Activated CD8-positive, alpha-beta memory T cell treated with anti-CD3 and anti-CD28 coated beads, Interleukin-2, amount 50 U/mL, for 4 hours (primary cell): ENCODE data around the gene NDST4.

ENCODE experiments used
- DNase-seq: peaks from one replicate; pipeline ENCODE4 v3.0.0-alpha.2; 2020

The NDST4 gene

GRCh38 chr4:115113506-115114106, at the start of gene NDST4:
Gene NDST4, minus strand, starts transcription at chr4:115113620. Its CDS starts 36,584 bp downstream, at chr4:115077036.
- DNase-seq = no peak

- DNase-seq = no peak
Measured at GRCh38 chr4:115159141-115159540, 45.7 kb upstream of the NDST4 start.

GRCh38 chr4:115158296-115158695, 44.9 kb upstream of the NDST4 start:
- no peak for DNase-seq

- DNase-seq = no peak
Measured at GRCh38 chr4:115154826-115155225, 41.4 kb upstream of the NDST4 start.

DNA sequence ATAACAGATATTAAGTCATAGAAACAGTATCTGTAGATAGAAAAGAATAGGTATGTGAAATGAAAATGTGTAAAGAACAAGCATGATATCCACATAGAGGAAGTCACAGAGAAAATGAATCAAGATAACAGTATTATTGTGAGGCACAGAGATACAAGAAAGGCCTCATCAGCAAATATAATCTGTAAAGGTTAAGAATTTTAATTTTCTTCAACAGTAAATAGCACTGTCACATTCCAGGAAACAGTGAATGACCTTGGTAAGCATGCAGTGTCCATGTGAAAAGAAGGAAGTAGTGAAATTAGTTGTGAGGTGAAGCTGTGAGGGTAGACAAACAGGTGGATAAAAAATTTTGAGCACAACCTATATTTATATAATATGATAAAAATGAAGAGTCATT, 39.5 kb upstream of the NDST4 start:
- DNase-seq = no peak

DNA sequence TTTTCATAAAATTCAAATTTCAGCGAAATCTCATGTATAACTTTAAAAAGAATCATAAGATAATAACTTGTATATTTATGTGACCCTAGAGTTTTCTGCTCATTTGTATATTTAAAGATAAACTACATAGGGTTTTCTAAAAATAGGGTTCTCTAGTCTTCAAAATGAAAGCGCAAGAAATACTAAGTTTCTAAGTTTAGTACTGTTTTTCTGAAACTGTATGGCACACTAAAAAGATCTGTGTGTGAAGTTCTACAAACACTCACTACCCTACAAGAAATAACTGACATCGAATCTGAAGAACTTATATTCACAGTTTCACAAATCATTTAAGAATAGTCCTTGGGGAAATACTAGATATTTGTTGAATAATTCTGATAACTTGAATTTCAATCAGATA, 38.7 kb upstream of the NDST4 start:
- DNase-seq = no peak

DNA sequence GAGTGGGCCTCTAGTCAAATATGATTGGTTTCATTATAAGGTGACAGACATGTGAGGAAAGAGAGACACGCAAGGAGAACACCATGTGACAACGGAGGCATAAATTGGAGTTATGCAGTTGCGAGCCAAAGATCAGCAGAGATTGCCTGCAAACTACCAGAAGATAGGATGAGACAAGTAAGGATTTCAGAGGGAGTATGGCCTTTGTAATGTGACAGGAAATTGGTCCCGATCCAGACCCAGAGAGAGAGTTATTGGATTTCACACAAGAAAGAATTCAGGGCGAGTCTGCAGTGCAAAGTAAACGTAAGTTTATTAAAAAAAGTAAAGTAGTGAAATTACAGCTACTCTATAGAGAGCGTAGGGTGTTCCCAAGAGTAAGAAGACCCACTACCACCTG, 35.7 kb upstream of the NDST4 start:
- no peak for DNase-seq

GRCh38 chr4:115145393-115146160, 32.2 kb upstream of the NDST4 start:
- no peak for DNase-seq

GRCh38 chr4:115128037-115128436, 14.6 kb upstream of the NDST4 start:
- DNase-seq = no peak

DNA sequence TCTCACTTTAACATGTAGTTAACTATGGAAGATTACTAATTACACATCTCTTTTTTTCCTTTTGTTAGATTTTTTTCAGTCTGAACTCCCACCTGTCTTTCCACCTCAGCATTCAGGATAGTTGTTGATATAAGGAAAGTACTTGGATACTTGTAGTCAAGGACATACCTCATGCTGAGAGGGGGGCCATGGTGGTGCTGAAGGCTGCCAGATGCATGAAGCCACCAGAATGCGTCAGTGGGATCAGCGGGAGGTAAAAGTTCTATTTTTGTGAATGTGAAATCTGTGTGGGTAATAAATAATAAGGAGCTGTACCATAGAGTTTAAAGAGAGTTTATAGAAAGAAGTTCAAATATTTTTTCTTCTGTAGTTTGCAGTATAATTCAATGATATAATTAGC, 13.1 kb upstream of the NDST4 start:
- no peak for DNase-seq

DNA sequence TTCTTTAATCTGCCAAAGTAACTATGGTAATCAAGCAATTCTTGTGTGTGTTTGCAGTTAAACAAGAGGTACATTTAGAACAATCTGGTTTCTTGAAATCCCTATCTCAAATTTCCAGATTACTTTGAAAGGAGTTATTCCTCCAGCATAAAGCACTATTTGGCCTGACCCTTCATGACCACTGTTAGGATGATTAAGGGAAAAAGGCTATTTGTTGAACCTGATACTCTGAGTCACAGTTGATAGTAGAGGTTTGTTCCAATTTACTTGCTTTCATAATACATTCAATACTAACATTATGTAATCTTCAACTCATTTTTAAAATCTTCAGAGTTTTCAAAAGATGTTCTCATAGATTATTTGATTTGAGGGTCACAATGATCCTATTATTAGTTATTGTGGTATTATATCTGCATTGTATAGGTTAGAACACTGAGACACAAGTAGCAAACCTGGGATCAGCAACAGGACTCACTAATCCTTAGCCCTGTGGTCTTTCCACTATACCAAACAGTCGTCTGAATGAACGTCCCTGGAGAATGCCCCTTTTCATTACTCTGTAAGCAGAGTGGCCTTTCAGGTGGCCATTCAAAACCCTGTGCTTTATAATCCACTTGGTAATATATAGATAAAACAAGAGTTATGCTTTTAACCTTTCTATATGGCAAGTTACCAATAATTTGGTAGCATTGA, 8.1 kb upstream of the NDST4 start:
- DNase-seq = no peak

- no peak for DNase-seq
Measured at GRCh38 chr4:115119804-115120352, 6.5 kb upstream of the NDST4 start.

GRCh38 chr4:115117651-115118050, 4.2 kb upstream of the NDST4 start:
- no peak for DNase-seq

DNA sequence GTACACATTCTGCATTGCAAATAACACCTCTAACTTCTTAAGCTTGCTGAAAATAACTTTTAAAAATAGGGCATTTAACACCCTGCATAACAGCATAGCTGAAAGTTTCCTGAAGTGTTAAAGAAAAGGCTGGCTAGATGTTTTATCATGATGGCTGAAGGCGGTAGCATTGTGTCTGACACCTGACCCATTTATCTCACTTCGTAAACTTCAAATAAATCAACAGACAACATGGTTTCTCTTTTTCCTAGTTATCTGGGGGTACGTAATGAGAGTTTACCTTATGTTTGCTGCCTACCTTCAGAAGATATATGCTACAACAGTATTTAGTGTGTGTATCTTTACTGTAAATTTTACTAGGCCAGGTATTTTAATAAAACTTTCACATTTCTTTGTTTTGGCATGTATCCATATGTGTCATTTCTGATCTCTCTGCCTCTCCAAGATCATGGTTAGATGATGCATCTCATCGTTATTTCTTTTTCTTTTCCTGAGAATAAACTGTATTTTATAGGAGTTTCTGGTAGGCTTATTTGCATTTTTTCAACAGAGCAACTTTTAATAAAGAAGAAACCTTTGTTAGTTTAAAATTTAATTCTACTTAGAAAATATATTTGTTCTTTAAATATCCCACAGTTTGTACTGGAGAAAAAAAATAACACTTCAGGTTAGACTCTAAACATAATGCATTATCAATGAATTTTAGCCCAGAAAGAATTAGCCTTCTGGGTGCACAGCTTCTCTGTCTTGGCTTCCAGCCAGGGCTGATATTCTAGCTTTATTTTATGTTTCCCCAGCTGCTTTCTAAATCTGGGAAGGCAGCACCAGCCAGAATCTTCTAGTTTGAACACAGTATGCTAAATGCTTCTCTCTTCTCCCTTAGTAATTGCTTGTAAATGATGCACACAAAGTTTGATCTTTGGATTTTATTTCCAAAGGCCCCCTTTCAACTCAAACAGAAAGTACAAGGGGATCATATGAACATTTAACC, 2.9 kb downstream of the NDST4 start:
- no peak for DNase-seq

GRCh38 chr4:115108850-115109249, 4.6 kb downstream of the NDST4 start:
- DNase-seq = no peak

GRCh38 chr4:115107411-115107810, 6.0 kb downstream of the NDST4 start:
- DNase-seq = no peak

- no peak for DNase-seq
Measured at GRCh38 chr4:115101675-115102074, 11.7 kb downstream of the NDST4 start.

DNA sequence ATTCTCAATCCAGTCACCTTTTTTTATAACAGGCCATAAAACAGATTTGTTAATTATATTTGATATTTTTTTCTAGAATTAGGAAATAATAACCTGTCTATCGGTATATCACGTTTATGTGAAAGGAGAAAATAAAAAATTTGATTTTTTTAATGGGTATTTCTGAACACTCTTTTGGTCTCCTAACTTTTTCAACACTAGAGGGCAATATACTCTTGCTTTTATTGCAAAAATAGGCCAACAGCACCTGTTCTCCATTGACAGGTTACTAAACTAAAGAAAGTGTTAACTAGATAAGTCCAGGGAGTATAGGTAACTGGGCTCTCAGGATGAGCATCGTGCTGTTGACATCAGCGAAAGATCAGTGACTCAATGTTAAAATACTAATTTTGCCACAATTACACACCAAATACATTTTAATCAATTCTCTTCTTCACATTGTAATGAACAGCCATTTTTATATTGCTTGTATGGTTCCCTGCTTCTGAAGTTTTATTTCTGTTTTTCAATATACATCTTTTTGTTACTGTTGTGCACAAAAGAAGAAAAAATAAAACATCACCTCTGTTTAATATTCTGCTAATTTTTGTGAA, 22.8 kb downstream of the NDST4 start:
- no peak for DNase-seq

- no peak for DNase-seq
Measured at GRCh38 chr4:115082633-115083032, 30.8 kb downstream of the NDST4 start.

DNA sequence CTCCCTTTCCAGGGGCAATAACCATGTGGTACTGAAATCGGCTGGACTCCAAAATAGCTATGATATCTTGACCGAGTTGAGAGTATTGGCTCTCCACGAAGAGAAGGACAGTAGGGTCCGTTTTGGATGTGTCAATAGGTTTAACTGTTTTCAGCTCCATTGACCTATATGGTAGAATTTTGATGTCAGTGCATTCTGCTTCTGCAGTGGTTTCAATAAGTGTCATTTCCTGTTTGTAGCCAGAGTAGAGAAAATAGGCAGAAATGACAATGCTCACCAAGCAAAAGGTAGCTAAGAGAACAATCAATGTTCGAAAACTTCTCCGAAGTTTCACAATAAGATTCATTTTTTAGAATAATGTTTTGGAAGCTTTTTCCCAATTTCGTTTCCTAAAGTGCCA, 36.7 kb downstream of the NDST4 start:
- no peak for DNase-seq

DNA sequence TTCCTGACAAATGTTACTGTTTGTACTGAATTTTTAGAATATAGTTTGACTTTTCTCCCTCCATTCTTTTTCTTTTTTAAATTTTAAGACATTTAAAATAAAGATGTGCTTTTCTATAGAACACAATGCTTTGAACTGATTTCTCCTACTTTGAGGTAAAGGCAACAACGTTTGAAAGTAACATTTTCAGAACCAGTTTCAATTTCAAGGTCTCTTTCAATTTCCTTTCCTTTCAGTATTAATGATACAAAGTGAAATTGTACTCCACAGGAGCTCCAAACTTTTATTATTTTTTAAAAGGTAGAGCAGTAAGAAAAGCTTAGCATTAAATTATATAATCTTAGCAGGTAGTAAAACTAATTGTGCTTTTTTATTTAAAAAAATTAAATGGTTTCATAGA, 54.9 kb downstream of the NDST4 start:
- DNase-seq = no peak

DNA sequence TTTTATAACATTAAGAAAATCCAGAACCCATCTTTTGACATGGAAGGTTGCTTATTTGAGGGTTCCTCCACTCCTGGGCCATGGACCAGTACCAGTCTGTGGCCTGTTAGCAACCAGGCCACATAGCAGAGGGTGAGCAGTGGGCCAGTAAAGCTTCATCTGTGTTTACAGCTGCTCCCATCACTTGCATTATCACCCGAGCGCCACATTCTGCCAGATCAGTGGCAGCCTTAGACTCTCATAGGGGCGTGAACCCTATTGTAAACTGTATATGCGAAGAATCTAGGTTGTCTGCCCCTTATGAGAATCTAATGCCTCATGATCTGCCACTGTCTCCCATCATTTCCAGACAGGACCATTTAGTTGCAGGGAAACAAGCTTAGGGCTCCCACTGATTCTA, 58.6 kb downstream of the NDST4 start:
- DNase-seq = no peak
